ENCODE data around the gene C2CD4B. TPM values are rescaled to one million over a fixed set of nuclear protein-coding genes. Genes with fewer than 3 reads are reported as not detected.

The C2CD4B gene
- total and polyA plus RNA-seq, 2 of the 13 experiments (the other 11 are each of a cell fraction or from before 2014, with no cell fraction given), result not detected

- Histone ChIP-seq H4K20me1 (ENCODE audit: insufficient read depth, low read length) (no peaks in the 10 kb centered on the region), H3K4me3 (replicated peaks in 1 of 3; ENCODE audit: insufficient read depth in 1 of 3, low read depth in 2 of 3, low read length in 3 of 3) (no peak overlapping the region), H3K36me3 (replicated peaks in 1 of 2; ENCODE audit: control insufficient read depth in 1 of 2, insufficient read depth in 2 of 2, low read length in 2 of 2) (no peaks in the 10 kb centered on the region), H3K9ac (ENCODE audit: insufficient read depth, low read depth, low read length) (no peak overlapping the region), H3K4me2 (ENCODE audit: low read depth, low read length) (peak overlapping the region; percentile 26; the same call in 1 of the 2 replicates), H3K27ac (ENCODE audit: extremely low read length, insufficient read depth, low read length) (no peak overlapping the region), H3K9me3 (ENCODE audit: low read length) (no peaks in the 10 kb centered on the region), H3K79me2 (ENCODE audit: insufficient read depth, low read length) (no peaks in the 10 kb centered on the region), H3K27me3 (ENCODE audit: control insufficient read depth in 1 of 2, insufficient read depth in 2 of 2, low read length in 2 of 2) (no peaks in the 10 kb centered on the region; a peak in 3 of 5 replicates), H3K4me1 (ENCODE audit: insufficient read depth, low read length) (peaks cover 18% of the 10 kb centered on the region), H2AFZ (ENCODE audit: low read length) (no peak overlapping the region)
- no peak for FAIRE-seq
- BruUV-seq (replicated peaks), result no TSS peak
- POLR2A ChIA-PET, result no interaction called here
- peak; percentile 38; the same call in 1 of the 3 replicates for ATAC-seq
- CTCF ChIA-PET (ENCODE audit: low intra/inter-chr PET ratio, low total read pairs), result no interaction called here
- 1% methylated on average over 6 of the region's 6 CpGs for WGBS (ENCODE audit: low lambda C conversion rate)
- DNase-seq (ENCODE audit: low spot score), result peak; percentile 49
- in situ Hi-C loops (cut with HindIII; ENCODE audit: extremely low pct_ligation_motif_present, low pct_unique_long_range_greater_than_20kb) (no loop called here), intact Hi-C loops (cut with micrococcal nuclease; ENCODE audit: unreplicated experiment) (no loop called here)
- TF ChIP-seq NFIC (IDR thresholded peaks at IDR 0.05; ENCODE audit: low read length) (peak; percentile 63; the same call in 1 of the 2 replicates), ZNF264 (CRISPR knock-in tag; IDR thresholded peaks at IDR 0.05) (no peak), DBP (CRISPR knock-in tag; IDR thresholded peaks at IDR 0.05; ENCODE audit: not compliant biosample characterization) (no peak), ZFP82 (CRISPR knock-in tag; IDR thresholded peaks at IDR 0.05; ENCODE audit: borderline replicate concordance) (no peak), ZSCAN9 (CRISPR knock-in tag; IDR thresholded peaks at IDR 0.05; ENCODE audit: borderline replicate concordance) (0 out of 2 replicates have a peak, but pooled peaks have one; percentile 33), ARID5B (CRISPR knock-in tag; IDR thresholded peaks at IDR 0.05) (peak; percentile 92), TFE3 (CRISPR knock-in tag; IDR thresholded peaks at IDR 0.05) (peak; percentile 41; the same call in 1 of the 2 replicates), SAP130 (CRISPR knock-in tag; IDR thresholded peaks at IDR 0.05; ENCODE audit: low read depth) (peak; percentile 55; the same call in 1 of the 2 replicates), GATAD2A (CRISPR knock-in tag; IDR thresholded peaks at IDR 0.05) (peak; percentile 69; the same call in 1 of the 2 replicates), ZSCAN21 (CRISPR knock-in tag; IDR thresholded peaks at IDR 0.05; ENCODE audit: borderline replicate concordance) (no peak), PCBP1 (IDR thresholded peaks at IDR 0.05; ENCODE audit: borderline replicate concordance, low read depth, low read length) (no peak), ZGPAT (CRISPR knock-in tag; IDR thresholded peaks at IDR 0.05) (0 out of 2 replicates have a peak, but pooled peaks have one; percentile 33), ARID3A (IDR thresholded peaks at IDR 0.05; ENCODE audit: low read depth, low read length) (0 out of 2 replicates have a peak, but pooled peaks have one; percentile 14)
Observed at GRCh38 chr15:62124176-62124972, 40.7 kb downstream of the C2CD4B start.
